ENCODE results near the gene CRYBB1. TPM values are rescaled to one million over a fixed set of nuclear protein-coding genes. Genes with fewer than 3 reads are reported as not detected.

CRYBB1 gene
- polyA plus RNA-seq, 1 experiment = not detected

DNA sequence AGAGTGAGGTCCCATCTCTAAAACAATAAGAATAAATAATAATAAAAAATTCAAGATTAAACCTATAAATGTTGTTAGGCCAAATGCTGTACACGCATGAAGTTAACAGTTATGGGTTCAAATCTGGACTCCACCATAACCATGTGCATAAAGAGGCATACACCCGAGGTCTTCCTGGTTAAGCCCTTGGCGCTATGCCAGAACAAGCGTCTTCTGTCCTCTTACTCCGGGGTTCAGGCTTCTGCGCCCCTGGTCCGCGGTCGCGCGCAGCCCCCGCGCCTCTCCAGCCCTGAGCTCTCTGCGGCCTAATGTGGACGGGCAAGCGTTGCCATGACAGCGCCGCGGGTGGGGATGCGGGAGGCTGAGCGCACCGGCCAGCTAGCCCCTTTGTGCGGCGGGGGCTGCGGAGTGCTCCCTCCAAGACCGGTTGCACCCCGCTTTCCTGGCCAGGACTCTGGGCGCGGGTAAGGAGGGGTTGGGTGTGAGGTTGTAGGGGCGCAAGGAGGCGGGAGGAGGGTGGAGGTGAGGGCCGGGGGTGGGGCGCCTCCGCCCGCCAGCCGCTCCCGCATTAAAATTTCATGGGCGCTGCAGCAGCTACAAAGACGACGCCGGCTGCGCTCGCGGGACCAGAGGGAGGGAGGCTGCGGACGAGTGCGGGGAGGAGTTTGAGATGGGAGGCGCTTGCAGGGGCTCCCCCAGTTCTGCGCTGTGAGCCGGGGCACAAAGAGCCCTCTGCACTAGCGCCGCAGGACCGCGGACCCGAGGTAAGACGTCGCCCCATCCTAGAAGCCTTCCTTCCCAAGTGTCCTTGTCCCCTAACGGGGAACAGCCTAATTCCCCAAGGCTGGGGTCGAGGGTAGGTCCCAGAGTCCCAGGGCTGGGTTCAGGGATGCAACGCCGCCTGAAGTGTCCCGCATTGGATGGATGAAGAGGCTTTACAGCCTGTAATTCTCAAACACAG lies 39.3 kb upstream of the CRYBB1 start, which contains the start of gene MIAT:
TSS of gene MIAT (plus strand) at position 698 of the 961 bp plus-strand sequence.
- ChIA-PET CTCF (interaction anchor here (0.6 to 1.6 kb wide), 6 partner anchors 9 to 674 kb away, joined by 3 to 11 read pairs (median 4); no protein-coding TSS in a partner anchor), POLR2A (no interaction called here)
- peak within 1 kb of the TSS; percentile 57 for H3K27ac ChIP-seq (ENCODE audit: low read depth, low read length)
- no peak for TF ChIP-seq CTCF (IDR thresholded peaks at IDR 0.05; ENCODE audit: low read depth, low read length)
- H3K9me3 ChIP-seq (ENCODE audit: control insufficient read depth, insufficient read depth, low read length) = no peaks in the 10 kb centered on the region
- H3K27me3 ChIP-seq (ENCODE audit: control insufficient read depth, insufficient read depth, low read length) = peaks cover 33% of the 10 kb centered on the region
- no peak for DNase-seq (ENCODE audit: low read depth, low spot score)
- H3K4me3 ChIP-seq (ENCODE audit: low read depth, low read length) = peak within 1 kb of the TSS; percentile 69

GRCh38 chr22:26651815-26652214 lies 34.0 kb upstream of the CRYBB1 start:
- CTCF ChIA-PET = no interaction called here

GRCh38 chr22:26650722-26651421 lies 33.0 kb upstream of the CRYBB1 start:
- ChIA-PET CTCF (no interaction called here), POLR2A (no interaction called here)
- no peak for DNase-seq (ENCODE audit: low read depth, low spot score)
- TF ChIP-seq CTCF (IDR thresholded peaks at IDR 0.05; ENCODE audit: low read depth, low read length) = no peak
- Histone ChIP-seq H3K4me3 (ENCODE audit: low read depth, low read length) (no peak overlapping the region), H3K27ac (ENCODE audit: low read depth, low read length) (no peak overlapping the region), H3K9me3 (ENCODE audit: control insufficient read depth, insufficient read depth, low read length) (no peaks in the 10 kb centered on the region; the same call in 1 of the 2 replicates), H3K27me3 (ENCODE audit: control insufficient read depth, insufficient read depth, low read length) (peaks cover 53% of the 10 kb centered on the region)

More at GRCh38 chr22:26651815-26652214, 34.0 kb upstream of the CRYBB1 start:
- H3K27ac ChIP-seq (ENCODE audit: low read depth, low read length) = no peak overlapping the region
- H3K4me3 ChIP-seq (ENCODE audit: low read depth, low read length) = no peak overlapping the region
- H3K27me3 ChIP-seq (ENCODE audit: control insufficient read depth, insufficient read depth, low read length) = peaks cover 53% of the 10 kb centered on the region
- no peak for DNase-seq (ENCODE audit: low read depth, low spot score)
- H3K9me3 ChIP-seq (ENCODE audit: control insufficient read depth, insufficient read depth, low read length) = no peaks in the 10 kb centered on the region; the same call in 1 of the 2 replicates
- POLR2A ChIA-PET = interaction anchor here (0.5 kb wide), 1 partner anchor 165 kb away, joined by 6 read pairs; no protein-coding TSS in a partner anchor
- no peak for TF ChIP-seq CTCF (IDR thresholded peaks at IDR 0.05; ENCODE audit: low read depth, low read length)

- Histone ChIP-seq H3K27me3 (ENCODE audit: control insufficient read depth, insufficient read depth, low read length) (peaks cover 40% of the 10 kb centered on the region), H3K9me3 (ENCODE audit: control insufficient read depth, insufficient read depth, low read length) (no peaks in the 10 kb centered on the region; the same call in 1 of the 2 replicates), H3K4me3 (ENCODE audit: low read depth, low read length) (no peak overlapping the region), H3K27ac (ENCODE audit: low read depth, low read length) (no peak overlapping the region)
- ChIA-PET CTCF (no interaction called here), POLR2A (no interaction called here)
- DNase-seq (ENCODE audit: low read depth, low spot score) = no peak
- no peak for TF ChIP-seq CTCF (IDR thresholded peaks at IDR 0.05; ENCODE audit: low read depth, low read length)
Observed at GRCh38 chr22:26648528-26649388, 30.9 kb upstream of the CRYBB1 start.

All from AG04450 (cell line).